Measurements from ENCODE around the gene TRIM14.

GRCh38 chr9:98144631-98145030 lies 25.6 kb upstream of the TRIM14 start:
- TF ChIP-seq POLR2AphosphoS5 (IDR thresholded peaks at IDR 0.05; ENCODE audit: low read depth, low read length): no peak
- TF ChIP-seq POLR2A (IDR thresholded peaks at IDR 0.05; ENCODE audit: low read depth, low read length): no peak
- TF ChIP-seq PAX5 (IDR thresholded peaks at IDR 0.05; ENCODE audit: insufficient read depth, low read length, severe bottlenecking): no peak
- no peak for TF ChIP-seq SPI1 (IDR thresholded peaks at IDR 0.05; ENCODE audit: low read depth, low read length)
- no peak for TF ChIP-seq POU2F2 (IDR thresholded peaks at IDR 0.05; ENCODE audit: low read depth, low read length)
- no peak for TF ChIP-seq TAF1 (IDR thresholded peaks at IDR 0.05; ENCODE audit: low read depth, low read length)

All from GM12891 (cell line).